WTC11 (cell line): ENCODE measurements around the gene MOXD1. TPM values are rescaled to one million over a fixed set of nuclear protein-coding genes. Genes with fewer than 3 reads are reported as not detected.
A peak's percentile ranks its signal among the peaks of the same experiment; 100 is the strongest.

Experiments
- ATAC-seq: fragments of 200-7000 bp; cut with Tn5 transposase; 2 replicates; pipeline ENCODE4 v1.10.0; 2021; ENCODE audit warnings: mild to moderate bottlenecking, moderate library complexity
- CTCF ChIA-PET: fragments of 300-600 bp; sonication (Branson Sonifier 250); formaldehyde crosslinking; loops from one replicate; lab custom pipeline; 2021; ENCODE audit warnings: antibody characterized with exemption; lab: Charles Lee
- POLR2A ChIA-PET: fragments of 350-600 bp; sonication (Branson Sonifier 250); formaldehyde crosslinking; loops from one replicate; lab custom pipeline; 2021; ENCODE audit warnings: antibody characterized with exemption; lab: Charles Lee
- DNase-seq: peaks from one replicate; pipeline ENCODE4 v3.0.0; 2021; ENCODE audit warnings: low spot score
- H3K27ac Mint-ChIP-seq: 2 replicates; pipeline ENCODE4 v1.8.0; 2021; ENCODE audit warnings: mixed read lengths
- H3K27me3 Mint-ChIP-seq: 2 replicates; pipeline ENCODE4 v1.8.0; 2021; ENCODE audit warnings: low read depth, mild to moderate bottlenecking, moderate library complexity, mixed read lengths
- H3K36me3 Mint-ChIP-seq: 2 replicates; pipeline ENCODE4 v1.8.0; 2021; ENCODE audit warnings: mixed read lengths
- H3K4me1 Mint-ChIP-seq: 2 replicates; pipeline ENCODE4 v1.8.0; 2022; ENCODE audit warnings: mixed read lengths
- H3K4me3 Mint-ChIP-seq: 2 replicates; pipeline ENCODE4 v1.8.0; 2021; ENCODE audit warnings: mild to moderate bottlenecking, moderate library complexity, mixed read lengths
- H3K9me3 Mint-ChIP-seq: 2 replicates; pipeline ENCODE4 v1.8.0; 2021; ENCODE audit warnings: mixed read lengths
- AR ChIP-seq: fragments of 250-450 bp; sonication (Bioruptor Pico); IDR thresholded peaks from 2 replicates; pipeline ENCODE4 v1.9.0; 2021; ENCODE audit warnings: mild to moderate bottlenecking
- ARID4B ChIP-seq: sonication (generic); formaldehyde crosslinking; IDR thresholded peaks from 2 replicates; pipeline ENCODE4 v1.8.0; 2023; ENCODE audit warnings: missing genetic modification reagents, mild to moderate bottlenecking, borderline replicate concordance
- CDX4 ChIP-seq: fragments of 250-450 bp; sonication (Bioruptor Pico); IDR thresholded peaks from 2 replicates; pipeline ENCODE4 v1.9.0; 2021; ENCODE audit warnings: moderate library complexity, mild to moderate bottlenecking, inconsistent platforms, borderline replicate concordance
- ELF4 ChIP-seq: sonication (generic); formaldehyde crosslinking; IDR thresholded peaks from 2 replicates; pipeline ENCODE4 v1.8.1; 2022; ENCODE audit warnings: low read depth, mild to moderate bottlenecking, moderate library complexity, missing genetic modification reagents
- EMX1 ChIP-seq: fragments of 250-450 bp; sonication (Bioruptor Pico); IDR thresholded peaks from 2 replicates; pipeline ENCODE4 v1.8.0; 2021; ENCODE audit warnings: mild to moderate bottlenecking
- ESRRA ChIP-seq: sonication (generic); formaldehyde crosslinking; IDR thresholded peaks from 2 replicates; pipeline ENCODE4 v1.8.1; 2022; ENCODE audit warnings: mild to moderate bottlenecking, missing genetic modification reagents, borderline replicate concordance
- GTF2I ChIP-seq: fragments of 250-450 bp; sonication (Bioruptor Pico); conservative IDR thresholded peaks from 2 replicates; pipeline ENCODE4 v1.4.0; 2021; ENCODE audit warnings: mild to moderate bottlenecking
- KAT7 ChIP-seq: sonication (generic); formaldehyde crosslinking; IDR thresholded peaks from 2 replicates; pipeline ENCODE4 v1.8.1; 2023; ENCODE audit warnings: missing genetic modification reagents, mild to moderate bottlenecking, borderline replicate concordance
- SP1 ChIP-seq: sonication (generic); formaldehyde crosslinking; conservative IDR thresholded peaks from 2 replicates; pipeline ENCODE4 v1.8.1; 2022; ENCODE audit warnings: missing genetic modification reagents
- ZNF317 ChIP-seq: sonication (generic); formaldehyde crosslinking; IDR thresholded peaks from 2 replicates; pipeline ENCODE4 v1.8.1; 2023; ENCODE audit warnings: low read depth, mild to moderate bottlenecking, moderate library complexity, missing genetic modification reagents, borderline replicate concordance
- ZNF423 ChIP-seq: fragments of 250-450 bp; sonication (Bioruptor Pico); IDR thresholded peaks from 2 replicates; pipeline ENCODE4 v2.1.2; 2022; ENCODE audit warnings: mild to moderate bottlenecking, moderate library complexity
- total RNA-seq: library from RNA; stranded (reverse); gene quantifications from 3 replicates; pipeline ENCODE4 v1.2.3, GENCODE V29; 2021
- TF ChIP-seq, protein P1 (sequence below): sonication (generic); formaldehyde crosslinking; IDR thresholded peaks from 2 replicates; pipeline ENCODE4 v1.8.0; 2023; ENCODE audit warnings: missing genetic modification reagents
- TF ChIP-seq, protein P2 (sequence below): sonication (generic); formaldehyde crosslinking; conservative IDR thresholded peaks from 2 replicates; pipeline ENCODE4 v1.8.1; 2023; ENCODE audit warnings: mild to moderate bottlenecking, low read depth, missing genetic modification reagents, moderate library complexity

MOXD1 gene
- total RNA-seq, 1 experiment from 2014 or later: 1.7 TPM

DNA sequence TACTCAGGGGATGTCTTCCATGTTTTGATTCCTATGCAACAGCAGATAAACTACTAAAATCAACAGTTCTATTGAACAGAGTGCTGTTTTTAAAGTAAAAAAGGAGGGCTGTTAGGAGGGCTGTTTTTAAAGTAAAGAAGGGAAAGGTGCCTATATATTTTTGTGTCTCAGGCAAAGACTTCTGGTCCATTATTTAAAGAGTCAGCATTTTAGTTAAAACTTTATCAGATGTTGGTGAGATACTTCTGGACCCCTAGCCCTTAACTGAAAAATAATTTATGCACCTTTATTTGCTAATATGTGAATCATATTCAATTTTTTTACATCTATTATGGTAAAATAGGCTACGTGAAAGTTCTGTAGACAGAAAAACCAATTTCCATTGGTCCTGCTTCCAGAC lies 144.8 kb downstream of the MOXD1 start (continued):
- TF ChIP-seq, protein P1, sequence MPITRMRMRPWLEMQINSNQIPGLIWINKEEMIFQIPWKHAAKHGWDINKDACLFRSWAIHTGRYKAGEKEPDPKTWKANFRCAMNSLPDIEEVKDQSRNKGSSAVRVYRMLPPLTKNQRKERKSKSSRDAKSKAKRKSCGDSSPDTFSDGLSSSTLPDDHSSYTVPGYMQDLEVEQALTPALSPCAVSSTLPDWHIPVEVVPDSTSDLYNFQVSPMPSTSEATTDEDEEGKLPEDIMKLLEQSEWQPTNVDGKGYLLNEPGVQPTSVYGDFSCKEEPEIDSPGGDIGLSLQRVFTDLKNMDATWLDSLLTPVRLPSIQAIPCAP (CRISPR knock-in tag): no peak
- TF ChIP-seq ARID4B (CRISPR knock-in tag) (no peak), EMX1 (no peak), AR (no peak), ESRRA (CRISPR knock-in tag) (no peak), ZNF317 (CRISPR knock-in tag) (no peak), KAT7 (CRISPR knock-in tag) (no peak)
- TF ChIP-seq, protein P2, sequence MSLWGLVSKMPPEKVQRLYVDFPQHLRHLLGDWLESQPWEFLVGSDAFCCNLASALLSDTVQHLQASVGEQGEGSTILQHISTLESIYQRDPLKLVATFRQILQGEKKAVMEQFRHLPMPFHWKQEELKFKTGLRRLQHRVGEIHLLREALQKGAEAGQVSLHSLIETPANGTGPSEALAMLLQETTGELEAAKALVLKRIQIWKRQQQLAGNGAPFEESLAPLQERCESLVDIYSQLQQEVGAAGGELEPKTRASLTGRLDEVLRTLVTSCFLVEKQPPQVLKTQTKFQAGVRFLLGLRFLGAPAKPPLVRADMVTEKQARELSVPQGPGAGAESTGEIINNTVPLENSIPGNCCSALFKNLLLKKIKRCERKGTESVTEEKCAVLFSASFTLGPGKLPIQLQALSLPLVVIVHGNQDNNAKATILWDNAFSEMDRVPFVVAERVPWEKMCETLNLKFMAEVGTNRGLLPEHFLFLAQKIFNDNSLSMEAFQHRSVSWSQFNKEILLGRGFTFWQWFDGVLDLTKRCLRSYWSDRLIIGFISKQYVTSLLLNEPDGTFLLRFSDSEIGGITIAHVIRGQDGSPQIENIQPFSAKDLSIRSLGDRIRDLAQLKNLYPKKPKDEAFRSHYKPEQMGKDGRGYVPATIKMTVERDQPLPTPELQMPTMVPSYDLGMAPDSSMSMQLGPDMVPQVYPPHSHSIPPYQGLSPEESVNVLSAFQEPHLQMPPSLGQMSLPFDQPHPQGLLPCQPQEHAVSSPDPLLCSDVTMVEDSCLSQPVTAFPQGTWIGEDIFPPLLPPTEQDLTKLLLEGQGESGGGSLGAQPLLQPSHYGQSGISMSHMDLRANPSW (CRISPR knock-in tag): no peak

DNA sequence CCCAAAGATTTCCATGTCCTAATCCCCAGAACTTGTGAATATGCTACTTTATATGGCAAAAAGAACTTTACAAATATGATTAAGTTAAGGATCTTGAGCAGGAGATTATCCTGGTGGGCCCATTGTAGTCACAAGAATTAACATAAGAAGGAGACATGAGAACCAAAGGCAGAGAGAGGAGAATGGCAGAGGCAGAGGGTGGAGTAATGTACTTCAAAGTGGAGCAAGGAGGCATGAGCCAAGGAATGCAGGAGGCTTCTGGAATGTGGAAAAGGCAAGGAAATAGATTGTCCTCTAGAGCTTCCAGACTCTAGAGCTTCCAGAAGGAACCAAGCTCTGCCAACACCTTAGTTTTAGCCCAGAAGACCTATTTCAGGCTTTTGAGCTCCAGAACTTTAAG lies 147.4 kb downstream of the MOXD1 start:
- POLR2A ChIA-PET: no interaction called here
- peaks cover 12% of the 10 kb centered on the region for H3K27me3 Mint-ChIP-seq

More for the DNA sequence above, 147.4 kb downstream of the MOXD1 start:
- no peak for DNase-seq
- Mint-ChIP-seq H3K9me3 (peaks cover 45% of the 10 kb centered on the region), H3K4me3 (no peak overlapping the region), H3K4me1 (peaks cover 10% of the 10 kb centered on the region), H3K36me3 (peaks cover 26% of the 10 kb centered on the region), H3K27ac (no peak overlapping the region)
- peak; percentile 90 for ATAC-seq
- CTCF ChIA-PET: interaction anchor here (1.3 to 1.4 kb wide), 2 partner anchors 26 to 302 kb away, joined by 3 to 4 read pairs; no protein-coding TSS in a partner anchor
- 0 out of 2 replicates have a peak, but pooled peaks have one; percentile 37 for TF ChIP-seq GTF2I (CRISPR knock-in tag)
- no peak for TF ChIP-seq SP1 (CRISPR knock-in tag)
- no peak for TF ChIP-seq CDX4 (CRISPR knock-in tag)
- no peak for TF ChIP-seq ZNF423 (CRISPR knock-in tag)
- TF ChIP-seq ELF4 (CRISPR knock-in tag): no peak
